GM18505 (cell line): Measurements from ENCODE around the gene PTPRD.

Source experiments
- ATAC-seq: cut with Tn5 transposase; IDR thresholded peaks from one replicate; pipeline ENCODE4 v1.9.1; 2021; ENCODE audit not compliant: unreplicated experiment
- POLR2A ChIP-seq: IDR thresholded peaks from 4 replicates; pipeline ENCODE4 v1.6.1; 2011; ENCODE audit warnings: borderline replicate concordance; ENCODE audit not compliant: insufficient read depth, insufficient read length; ENCODE audit errors: extremely low read depth

PTPRD gene

DNA sequence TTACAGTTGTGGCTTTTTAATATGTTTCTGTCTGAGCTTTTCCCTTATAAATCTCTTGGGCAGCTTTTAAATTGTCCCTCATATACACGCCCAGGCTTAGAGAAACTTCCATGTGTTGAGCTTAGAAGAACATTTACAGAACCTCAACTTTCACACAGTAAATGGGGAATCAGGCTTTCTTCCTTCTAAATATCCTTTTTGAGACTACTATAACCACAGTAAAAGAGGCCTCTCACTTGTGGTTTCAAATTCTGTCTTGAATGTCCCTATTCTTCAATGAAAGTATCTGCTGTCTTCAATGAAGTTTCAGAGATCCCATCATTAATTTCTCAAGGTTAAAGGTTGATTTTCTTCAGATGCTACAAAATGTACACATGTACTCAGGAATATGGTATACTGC, 2224.7 kb downstream of the PTPRD start:
- no peak for TF ChIP-seq POLR2A
- ATAC-seq: no peak

DNA sequence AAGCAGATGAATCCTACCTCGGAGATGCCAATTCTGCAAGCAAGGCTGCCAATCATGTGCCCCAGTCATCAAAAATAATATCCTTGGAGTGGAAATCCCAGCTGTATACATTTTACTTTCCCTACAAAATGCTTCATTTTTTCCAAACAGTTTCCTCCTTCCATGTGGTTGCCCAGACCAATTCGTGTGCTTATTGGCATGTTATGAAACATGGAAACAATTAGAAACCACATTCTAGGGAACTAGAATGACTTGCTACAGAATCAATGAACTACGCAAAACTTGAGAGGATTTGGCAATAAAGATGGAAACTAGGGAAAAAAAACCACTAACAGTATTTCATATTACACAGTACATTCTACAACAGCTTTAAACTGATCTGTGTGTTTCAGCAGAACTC, 2228.7 kb downstream of the PTPRD start:
- no peak for ATAC-seq

DNA sequence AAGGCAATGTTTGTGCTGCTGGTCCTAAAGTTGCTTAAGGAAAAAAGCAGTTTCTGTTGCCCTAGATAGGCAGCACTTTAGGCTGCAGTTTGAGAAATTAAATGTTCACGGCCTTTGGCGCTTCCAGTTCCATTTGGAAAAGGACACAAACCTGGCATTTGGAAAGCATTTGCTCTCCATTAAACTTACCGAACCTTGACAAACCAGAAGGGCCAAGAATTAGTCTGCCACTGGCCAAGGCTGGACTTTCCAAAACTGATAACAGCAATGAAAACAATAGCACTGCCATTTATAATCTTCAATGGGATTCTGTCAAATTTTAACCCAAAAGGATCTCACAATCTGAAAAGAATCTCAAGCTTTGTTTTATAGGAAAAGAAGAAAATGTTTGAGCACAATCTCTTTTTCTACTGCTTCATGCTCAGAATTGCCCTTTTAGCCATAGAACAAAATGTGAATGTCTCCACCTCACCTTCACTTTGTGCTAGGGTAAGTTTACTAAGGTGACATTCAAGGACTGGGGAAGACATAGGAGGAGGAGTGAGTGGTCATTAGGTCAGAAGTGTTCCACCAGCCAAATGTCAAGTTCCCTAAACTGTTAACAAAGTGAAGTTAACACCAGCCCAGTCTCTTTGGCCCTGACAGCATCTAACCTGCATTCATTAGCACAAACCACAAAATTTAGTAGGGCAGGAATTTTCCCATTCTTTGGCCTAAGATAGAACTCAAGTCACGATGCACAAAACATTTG, 2229.8 kb downstream of the PTPRD start:
- no peak for ATAC-seq
- TF ChIP-seq POLR2A: no peak

More for the DNA sequence above, 2228.7 kb downstream of the PTPRD start:
- TF ChIP-seq POLR2A: no peak

DNA sequence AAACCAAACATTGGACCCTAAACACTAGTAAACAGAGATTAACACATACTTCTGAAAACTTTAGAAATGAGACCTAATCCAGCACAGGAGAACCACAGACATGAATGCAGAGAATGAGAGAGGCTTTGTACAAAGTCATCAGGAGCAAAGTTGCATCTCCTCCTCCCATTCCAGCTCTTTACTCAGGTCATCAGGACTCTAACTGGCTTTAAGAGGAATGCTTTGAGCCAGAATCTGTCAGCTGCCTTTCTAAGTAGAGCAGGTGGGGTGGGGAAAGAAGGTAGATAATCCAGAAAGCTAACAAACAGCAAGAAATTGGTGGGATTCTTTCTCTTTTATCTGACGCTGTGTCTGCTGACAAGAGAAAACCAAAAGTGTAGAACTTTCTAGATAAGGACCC, 2230.5 kb downstream of the PTPRD start:
- ATAC-seq: no peak
- no peak for TF ChIP-seq POLR2A

DNA sequence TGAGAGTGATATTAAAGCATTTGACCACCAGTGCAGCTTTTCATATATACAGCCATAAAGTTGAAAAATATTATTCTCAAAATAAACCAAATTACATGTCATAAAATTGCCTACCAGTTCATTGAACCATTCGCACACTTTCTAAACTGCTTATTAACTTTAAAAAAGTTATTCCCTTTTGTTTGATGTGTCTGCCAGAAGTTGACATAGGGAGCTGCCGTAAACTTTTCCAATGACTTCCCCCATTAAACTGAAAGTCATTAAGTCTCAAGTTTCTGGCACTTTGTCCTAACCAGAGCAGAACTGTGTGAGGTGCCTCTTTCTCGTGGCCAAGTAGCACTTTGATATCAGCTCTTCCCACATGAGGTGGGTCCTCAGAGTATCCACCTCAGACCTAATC, 2231.2 kb downstream of the PTPRD start:
- no peak for ATAC-seq
- no peak for TF ChIP-seq POLR2A

DNA sequence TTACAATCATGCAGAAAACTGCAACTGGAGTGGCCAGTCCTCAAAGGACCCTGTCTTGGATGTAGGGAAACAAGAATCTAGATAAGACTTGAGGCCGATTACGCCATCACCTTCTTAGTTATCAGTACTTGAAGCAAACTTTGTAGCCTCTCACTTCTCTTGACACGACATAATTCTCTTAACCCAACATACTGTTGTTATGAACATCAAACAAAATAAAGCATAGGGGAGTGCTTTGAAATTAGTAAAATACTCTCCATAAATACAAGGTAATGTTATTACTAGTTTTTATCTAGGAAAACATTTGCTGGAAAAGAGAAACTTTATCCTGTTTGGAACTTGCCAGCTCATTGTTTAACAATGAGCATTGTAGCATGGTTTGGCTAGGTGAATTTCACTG, 2238.3 kb downstream of the PTPRD start:
- ATAC-seq: no peak

DNA sequence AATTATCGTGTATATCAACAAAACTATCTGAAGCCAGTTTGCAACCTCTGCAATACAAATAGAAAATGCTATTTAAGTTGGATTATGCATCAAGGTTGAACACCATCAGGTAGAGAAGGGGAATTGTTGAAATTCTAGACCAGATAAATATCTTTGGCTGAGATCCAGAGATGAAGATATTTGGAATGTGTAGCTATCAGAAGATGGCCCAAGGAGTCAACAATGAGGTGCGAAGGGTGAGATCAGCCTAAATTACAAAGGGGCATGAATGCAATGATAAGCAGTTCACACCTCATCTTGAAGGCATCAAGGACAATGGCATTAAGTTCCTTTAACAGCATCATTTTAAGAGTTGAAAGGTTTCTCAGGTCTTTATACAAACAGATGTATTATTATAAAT, 2241.1 kb downstream of the PTPRD start:
- no peak for ATAC-seq
- TF ChIP-seq POLR2A: no peak

More for the DNA sequence above, 2238.3 kb downstream of the PTPRD start:
- no peak for TF ChIP-seq POLR2A

DNA sequence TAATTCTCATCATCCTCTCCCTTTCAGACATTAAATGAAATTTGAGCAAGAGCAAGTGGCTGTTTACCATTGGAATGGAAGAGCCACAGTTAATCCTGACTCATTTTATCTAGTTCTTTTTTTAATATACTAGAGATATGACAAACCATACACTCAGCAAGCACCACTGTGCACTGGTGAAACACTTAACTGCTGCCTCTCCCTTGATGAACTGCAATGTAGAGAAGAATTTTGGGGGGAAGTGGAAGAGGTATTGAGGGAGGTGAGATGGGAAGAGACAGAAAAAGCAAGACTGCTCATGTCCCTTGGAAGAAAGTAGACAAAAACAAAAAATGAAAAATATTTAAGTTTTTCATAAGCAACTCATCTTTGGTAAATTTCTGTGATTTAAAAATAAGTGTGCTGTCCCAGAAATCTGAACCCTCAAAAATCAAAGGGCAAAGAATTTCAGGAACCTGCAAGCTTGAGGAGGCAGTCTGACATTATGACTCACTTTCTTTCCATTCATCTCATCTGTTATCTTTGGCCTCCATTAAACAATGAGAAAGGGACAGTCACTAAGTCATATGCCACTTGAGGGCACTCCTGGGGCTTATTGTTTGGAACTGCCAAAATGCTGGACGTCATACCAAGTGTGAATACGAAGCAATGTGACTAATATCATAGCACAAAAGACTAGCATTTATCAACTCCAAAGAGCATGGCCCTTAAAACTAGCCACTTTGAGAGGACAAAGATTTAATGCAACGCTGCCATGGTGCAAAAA, 2246.5 kb downstream of the PTPRD start:
- TF ChIP-seq POLR2A: no peak
- ATAC-seq: no peak

DNA sequence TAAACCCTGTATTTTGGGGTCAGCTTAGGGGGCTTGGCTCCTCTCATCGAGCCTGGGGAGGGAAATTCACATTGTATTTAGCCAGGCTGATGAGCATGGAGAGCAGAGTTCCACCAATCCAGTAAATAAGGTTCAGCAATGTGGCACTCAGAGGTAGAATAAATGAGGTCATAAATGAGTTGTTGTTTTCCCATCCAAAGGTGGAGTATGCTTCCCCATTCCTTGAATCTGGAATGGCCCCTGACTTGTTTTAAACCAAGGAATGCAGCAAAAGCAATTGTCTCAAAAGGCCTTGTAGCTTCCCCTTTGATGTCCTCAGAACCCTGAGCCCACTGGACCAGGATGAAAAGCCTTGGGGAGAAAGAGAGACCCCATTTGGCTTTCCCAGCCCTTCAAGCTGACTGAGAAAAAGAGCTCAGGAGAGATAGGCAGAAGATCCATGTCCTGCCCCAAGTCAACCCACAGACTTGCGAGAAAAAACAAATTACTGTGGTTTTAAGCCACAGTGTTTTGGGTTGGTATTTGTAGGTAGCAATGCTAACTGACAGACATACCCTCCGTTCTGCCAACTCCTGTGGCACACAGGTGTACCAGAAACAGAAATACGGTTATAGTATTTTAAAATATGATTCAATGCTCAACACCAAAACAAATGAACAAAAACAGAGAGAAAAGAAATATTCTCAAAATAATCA, 2247.2 kb downstream of the PTPRD start:
- TF ChIP-seq POLR2A: no peak
- ATAC-seq: no peak

DNA sequence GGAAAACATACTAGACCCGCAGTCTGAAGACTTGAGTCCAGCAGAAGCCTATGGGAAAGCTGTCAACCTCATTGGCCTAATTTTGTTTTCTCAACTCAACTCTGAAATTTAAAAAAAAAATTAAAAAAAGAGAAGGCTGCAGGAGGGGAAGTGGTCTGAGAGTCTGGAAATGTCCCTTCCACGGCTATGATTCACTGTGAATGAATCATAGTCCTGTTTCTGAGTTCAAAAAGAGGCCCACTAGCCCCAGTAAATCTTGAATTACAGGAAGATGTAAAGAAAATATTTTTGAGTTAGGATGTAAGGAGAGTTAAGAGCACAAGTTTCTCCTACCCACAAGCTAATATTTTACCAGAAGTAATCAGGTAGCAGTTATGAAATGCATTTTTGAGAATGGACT, 2247.8 kb downstream of the PTPRD start:
- no peak for TF ChIP-seq POLR2A
- no peak for ATAC-seq

DNA sequence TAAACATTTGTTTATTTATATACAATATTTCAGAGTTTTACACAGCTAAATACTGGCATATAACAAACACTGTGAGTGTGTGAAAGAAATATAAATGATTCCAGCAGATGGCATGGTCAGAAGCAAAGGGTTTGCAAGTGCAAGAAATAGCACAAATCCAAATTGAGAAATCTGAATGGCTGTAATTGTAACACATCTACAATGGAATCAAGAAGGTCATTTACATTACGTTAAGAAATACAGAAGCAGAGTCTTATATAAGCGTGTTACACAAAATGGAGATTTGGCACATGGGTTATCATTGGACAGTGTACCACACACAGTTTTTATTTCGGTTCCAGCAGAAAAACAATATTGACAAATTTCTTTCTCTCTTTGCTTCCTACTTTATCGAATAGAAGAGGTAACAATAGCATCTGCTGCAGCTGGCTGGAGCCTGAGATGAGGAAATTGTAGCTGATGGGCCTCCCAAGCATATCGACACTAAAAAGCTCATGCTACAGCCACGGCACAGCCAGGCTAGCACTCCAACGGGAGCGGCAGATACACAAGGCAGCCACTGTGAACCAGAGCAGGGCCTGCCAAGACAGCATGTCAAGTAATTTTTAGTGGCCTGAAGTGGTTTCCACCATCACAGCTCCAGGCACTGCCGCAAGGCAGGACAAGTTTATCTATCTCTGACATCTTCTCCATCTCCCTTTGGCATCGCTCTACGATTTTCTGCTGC, 2248.6 kb downstream of the PTPRD start:
- ATAC-seq: no peak
- TF ChIP-seq POLR2A: no peak

DNA sequence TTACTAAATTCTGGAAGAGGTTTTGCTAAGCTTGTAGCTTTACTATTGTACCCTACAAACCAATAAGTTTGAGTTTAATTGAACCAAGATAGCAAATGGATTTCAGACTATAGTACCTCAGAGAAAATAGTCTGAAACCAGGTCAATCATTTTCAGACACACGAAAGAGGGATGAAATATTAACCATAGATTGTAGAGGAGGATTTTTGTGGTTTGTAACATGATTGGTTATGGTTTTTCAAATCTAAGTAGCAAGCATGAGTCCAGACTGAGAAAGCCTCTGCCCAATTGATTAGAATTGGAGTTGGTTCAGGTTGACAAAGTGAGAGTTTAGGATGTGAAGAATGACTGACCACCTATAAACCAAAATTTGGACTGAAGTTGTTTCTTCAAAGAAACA, 2250.6 kb downstream of the PTPRD start:
- ATAC-seq: no peak
- no peak for TF ChIP-seq POLR2A

DNA sequence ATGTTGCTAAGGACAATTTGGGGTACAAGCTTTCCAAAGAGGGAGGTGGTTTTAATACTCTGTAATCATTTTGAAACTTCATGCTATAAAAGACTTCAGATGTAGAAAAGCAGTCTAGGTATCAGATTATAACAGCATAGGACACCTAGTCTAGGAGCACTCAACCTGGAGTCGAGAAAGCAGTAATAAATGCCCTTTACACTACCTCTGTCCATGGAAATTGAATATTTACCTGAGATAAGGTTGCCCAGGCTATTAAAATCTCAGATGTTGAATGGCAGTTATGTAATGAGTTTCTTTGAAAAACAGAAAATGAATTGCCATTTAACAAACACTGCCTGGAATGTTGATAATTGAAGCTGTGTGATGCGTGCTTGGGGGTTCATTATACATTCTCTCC, 2251.4 kb downstream of the PTPRD start:
- no peak for TF ChIP-seq POLR2A
- no peak for ATAC-seq
